PC-9 (cell line): ENCODE measurements around the gene ADGRD1.

Source experiments
- CTCF ChIP-seq: fragments of 200-600 bp; sonication (generic); conservative IDR thresholded peaks from 2 replicates; pipeline ENCODE4 v1.6.1; 2017; ENCODE audit warnings: mixed run types, antibody characterized with exemption, mild to moderate bottlenecking, moderate library complexity
- EZH2 ChIP-seq: fragments of 200-600 bp; sonication (generic); IDR thresholded peaks from 2 replicates; pipeline ENCODE4 v1.8.0; 2017; ENCODE audit warnings: antibody characterized with exemption, low read depth

- TF ChIP-seq CTCF (no peak), EZH2 (no peak)
Observed at GRCh38 chr12:131047789-131048610, 94.3 kb downstream of the ADGRD1 start.
